Measurements from ENCODE around the gene NUDT3.

NUDT3 gene

DNA sequence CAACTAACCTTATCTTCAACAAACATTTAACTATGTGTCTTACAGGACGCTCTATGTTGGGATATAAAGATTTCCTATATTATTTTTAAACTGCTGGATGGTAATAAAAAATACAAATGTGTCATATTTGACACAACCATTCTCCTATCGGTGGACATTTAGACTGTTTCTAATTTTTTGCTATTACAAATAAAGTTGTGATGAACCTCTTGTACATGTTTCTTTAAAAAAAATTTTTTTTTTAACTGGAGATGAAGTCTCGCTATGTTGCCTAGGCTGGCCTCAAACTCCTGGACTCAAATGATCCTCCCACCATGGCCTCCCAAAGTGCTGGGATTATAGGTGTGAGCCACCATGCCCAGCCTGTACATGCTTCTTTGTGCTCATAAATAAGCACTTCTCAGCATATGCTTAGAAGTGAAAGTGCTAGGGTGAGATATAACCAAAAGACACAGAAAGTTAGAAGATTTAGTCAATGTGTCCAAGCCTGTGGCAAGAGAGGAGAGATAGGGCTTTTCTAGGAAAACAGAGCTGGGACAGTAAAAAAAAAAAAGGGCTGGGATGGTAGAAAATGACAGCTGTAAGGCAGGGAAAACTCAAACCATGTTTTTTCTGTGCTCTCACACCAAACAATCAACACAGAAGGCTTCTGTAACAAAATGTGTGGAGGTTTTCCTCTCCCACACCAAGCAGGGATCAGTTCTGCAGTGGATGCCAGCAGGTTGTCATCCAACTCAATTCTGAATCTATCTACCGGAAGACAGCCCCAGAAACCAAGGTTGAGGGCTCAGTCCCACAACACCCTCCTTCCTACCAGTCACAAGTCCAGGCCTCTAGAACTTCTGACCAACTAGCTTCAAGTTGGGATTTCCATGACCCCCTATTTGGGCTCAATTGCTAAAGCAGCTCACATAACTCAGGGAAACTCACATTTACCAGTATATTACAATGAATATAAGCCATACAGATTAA lies 73.7 kb downstream of the NUDT3 start:
- Mint-ChIP-seq H3K4me3 (no peak overlapping the region), H3K4me1 (peaks cover 52% of the 10 kb centered on the region), H3K27me3 (no peaks in the 10 kb centered on the region), H3K36me3 (ENCODE audit: low read depth) (peaks cover 7% of the 10 kb centered on the region), H3K27ac (peak overlapping the region; percentile 49), H3K9me3 (no peaks in the 10 kb centered on the region)
- ATAC-seq (no peak), DNase-seq (no peak)

DNA sequence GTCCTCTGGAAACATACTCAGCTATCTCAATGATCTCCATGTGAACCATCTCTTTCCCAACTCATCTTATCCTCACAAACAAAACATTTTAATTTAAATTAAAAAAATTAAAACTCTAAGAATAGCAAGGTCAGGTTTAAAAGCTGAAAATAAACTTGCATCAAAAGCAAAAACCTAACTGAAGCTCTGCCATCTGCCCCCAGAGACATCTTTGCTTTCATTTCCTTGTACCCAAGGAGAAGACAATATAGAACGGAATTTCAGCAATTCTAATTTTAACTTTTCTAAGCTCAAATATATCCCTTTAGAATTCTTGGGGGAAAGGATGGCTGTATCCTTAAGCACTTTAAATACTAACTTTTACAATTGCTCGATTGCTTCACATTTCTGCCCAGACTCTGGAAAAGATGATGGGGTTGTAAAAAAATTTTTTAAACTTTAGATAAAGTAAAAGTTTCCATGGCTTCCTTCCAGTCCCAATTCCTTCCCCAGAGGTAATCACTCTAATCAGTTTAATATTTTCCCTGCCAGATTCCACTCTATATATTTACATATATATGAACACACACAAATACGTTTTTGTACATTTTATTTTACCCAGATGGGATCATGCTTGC lies 74.5 kb downstream of the NUDT3 start:
- DNase-seq (no peak), ATAC-seq (no peak)
- Mint-ChIP-seq H3K27me3 (no peaks in the 10 kb centered on the region), H3K36me3 (ENCODE audit: low read depth) (peaks cover 6% of the 10 kb centered on the region), H3K9me3 (no peaks in the 10 kb centered on the region), H3K4me3 (no peak overlapping the region), H3K27ac (peak overlapping the region; percentile 49), H3K4me1 (peaks cover 52% of the 10 kb centered on the region)

DNA sequence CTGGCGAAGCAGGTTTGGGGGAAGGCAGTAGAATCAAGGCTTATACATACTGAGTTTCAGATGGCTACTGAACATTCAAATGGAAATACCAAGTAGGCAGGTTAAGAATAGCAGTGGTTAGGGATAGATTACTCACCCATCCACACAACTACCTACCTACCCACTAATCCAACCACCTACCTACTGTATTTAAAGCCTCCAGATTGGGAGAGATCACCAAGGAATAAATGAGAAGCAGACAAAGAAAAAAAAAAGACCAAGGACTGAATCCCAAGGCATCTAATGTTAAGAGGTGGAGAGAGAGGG lies 75.3 kb downstream of the NUDT3 start:
- peak overlapping the region; percentile 37 for H3K27ac Mint-ChIP-seq
- no peak overlapping the region for H3K4me3 Mint-ChIP-seq
- DNase-seq = no peak
- H3K36me3 Mint-ChIP-seq (ENCODE audit: low read depth) = no peaks in the 10 kb centered on the region
- H3K27me3 Mint-ChIP-seq = no peaks in the 10 kb centered on the region
- peaks cover 52% of the 10 kb centered on the region for H3K4me1 Mint-ChIP-seq
- ATAC-seq = peak; percentile 79
- no peaks in the 10 kb centered on the region for H3K9me3 Mint-ChIP-seq

DNA sequence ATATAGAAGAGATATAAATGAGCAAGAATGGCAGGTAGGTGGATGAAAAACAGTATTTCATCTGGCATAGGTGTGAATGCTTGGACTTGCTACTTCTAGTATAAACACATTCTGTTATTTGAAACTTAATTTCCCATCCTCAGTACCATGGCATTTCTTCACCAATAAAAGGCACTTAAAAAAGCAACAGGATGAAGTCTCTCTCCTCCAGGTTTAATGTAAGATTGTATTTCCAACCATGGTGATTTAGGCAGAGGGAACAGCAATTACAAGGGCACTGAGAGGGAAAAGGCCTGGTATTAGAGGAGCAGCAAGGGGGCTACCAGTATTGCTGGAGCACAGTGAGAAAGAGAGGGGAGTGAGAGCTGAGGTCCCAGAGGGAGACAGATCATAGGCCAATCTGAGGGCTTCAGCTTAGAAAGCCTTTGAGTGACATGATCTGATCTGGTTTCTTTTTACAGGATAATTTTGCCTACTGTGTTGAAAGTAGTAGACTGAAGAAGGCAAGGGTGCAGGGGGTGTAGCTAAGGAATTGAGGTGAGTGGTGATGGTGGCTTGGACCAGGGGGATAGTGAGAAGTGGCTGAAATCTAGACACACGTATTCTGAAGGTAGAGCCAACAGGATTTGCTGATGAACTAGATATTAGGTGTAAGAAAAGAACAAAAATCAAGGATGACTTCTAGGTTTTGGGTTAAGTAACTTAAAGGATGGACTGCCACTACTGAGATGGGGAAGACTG lies 75.9 kb downstream of the NUDT3 start:
- Mint-ChIP-seq H3K9me3 (no peaks in the 10 kb centered on the region), H3K4me1 (peaks cover 52% of the 10 kb centered on the region), H3K27ac (peak overlapping the region; percentile 37), H3K4me3 (peak overlapping the region; percentile 0), H3K27me3 (no peaks in the 10 kb centered on the region), H3K36me3 (ENCODE audit: low read depth) (peaks cover 2% of the 10 kb centered on the region)
- ATAC-seq = no peak
- no peak for DNase-seq

DNA sequence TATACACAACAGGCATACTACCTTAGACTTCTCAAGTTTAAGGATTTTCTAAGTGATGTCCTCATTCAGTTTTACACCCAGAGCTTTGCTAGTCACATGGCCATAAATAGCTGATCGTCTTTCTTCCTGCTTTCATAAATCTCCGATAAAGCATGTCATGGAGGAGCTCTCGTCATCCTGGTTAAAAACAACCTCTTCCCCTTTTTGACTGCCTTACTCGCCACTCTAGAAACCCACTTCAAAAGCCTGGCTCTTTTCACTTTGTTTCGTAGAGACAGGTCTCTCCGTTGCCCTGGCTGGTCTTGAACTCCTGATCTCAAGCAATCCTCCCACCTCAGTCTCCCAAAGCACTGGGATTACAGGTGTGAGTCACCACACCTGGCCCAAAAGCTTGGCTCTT lies 76.7 kb downstream of the NUDT3 start:
- Mint-ChIP-seq H3K4me1 (peaks cover 57% of the 10 kb centered on the region), H3K4me3 (peak overlapping the region; percentile 35)
- ATAC-seq = peak; percentile 48

DNA sequence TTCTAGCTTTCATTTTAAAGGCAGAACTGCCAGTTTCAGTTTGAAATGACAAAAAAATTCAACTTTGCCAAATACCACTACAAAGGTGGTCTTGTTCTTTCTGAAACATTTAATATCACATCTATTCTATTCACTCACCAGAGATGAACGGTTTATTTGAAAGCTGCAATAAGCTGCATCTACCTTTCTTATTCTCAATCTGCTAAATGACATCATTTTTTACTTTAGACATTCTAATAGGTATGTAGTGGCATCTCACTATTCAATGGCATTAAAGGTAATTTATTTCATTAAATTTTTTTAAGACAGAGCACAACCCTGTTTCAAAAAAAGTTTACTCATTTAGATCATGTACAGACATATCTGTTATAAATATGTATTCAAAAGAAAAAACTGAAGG lies 77.2 kb downstream of the NUDT3 start:
- ATAC-seq (no peak), DNase-seq (no peak)
- H3K9me3 Mint-ChIP-seq = no peaks in the 10 kb centered on the region
- H3K36me3 Mint-ChIP-seq (ENCODE audit: low read depth) = peaks cover 5% of the 10 kb centered on the region
- no peak overlapping the region for H3K27ac Mint-ChIP-seq
- H3K4me3 Mint-ChIP-seq = no peak overlapping the region
- H3K4me1 Mint-ChIP-seq = peaks cover 60% of the 10 kb centered on the region
- no peaks in the 10 kb centered on the region for H3K27me3 Mint-ChIP-seq

More for the DNA sequence above, 76.7 kb downstream of the NUDT3 start:
- no peaks in the 10 kb centered on the region for H3K9me3 Mint-ChIP-seq
- peaks cover 5% of the 10 kb centered on the region for H3K36me3 Mint-ChIP-seq (ENCODE audit: low read depth)
- no peak for DNase-seq
- H3K27ac Mint-ChIP-seq = peak overlapping the region; percentile 68
- H3K27me3 Mint-ChIP-seq = no peaks in the 10 kb centered on the region

DNA sequence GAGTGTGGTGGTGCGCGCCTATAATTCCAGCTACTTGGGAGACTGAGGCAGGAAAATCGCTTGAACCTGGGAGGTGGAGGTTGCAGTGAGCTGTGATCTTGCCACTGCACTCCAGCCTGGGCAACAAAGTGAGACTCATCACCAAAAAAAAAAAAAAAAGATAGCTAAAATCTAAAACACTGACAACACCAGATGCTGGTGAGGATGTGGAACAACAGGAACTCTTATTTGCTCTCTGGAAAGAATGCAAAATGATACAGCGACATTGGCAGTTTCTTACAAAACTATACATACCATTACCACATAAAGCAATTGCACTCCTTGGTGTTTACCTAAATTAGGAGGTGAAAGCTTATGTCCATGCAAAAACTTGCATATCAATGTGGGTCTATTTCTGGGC lies 80.2 kb downstream of the NUDT3 start:
- no peak for ATAC-seq
- peaks cover 37% of the 10 kb centered on the region for H3K4me1 Mint-ChIP-seq
- H3K4me3 Mint-ChIP-seq = no peak overlapping the region
- H3K9me3 Mint-ChIP-seq = no peaks in the 10 kb centered on the region
- peaks cover 5% of the 10 kb centered on the region for H3K36me3 Mint-ChIP-seq (ENCODE audit: low read depth)
- H3K27ac Mint-ChIP-seq = no peak overlapping the region
- no peaks in the 10 kb centered on the region for H3K27me3 Mint-ChIP-seq
- no peak for DNase-seq

DNA sequence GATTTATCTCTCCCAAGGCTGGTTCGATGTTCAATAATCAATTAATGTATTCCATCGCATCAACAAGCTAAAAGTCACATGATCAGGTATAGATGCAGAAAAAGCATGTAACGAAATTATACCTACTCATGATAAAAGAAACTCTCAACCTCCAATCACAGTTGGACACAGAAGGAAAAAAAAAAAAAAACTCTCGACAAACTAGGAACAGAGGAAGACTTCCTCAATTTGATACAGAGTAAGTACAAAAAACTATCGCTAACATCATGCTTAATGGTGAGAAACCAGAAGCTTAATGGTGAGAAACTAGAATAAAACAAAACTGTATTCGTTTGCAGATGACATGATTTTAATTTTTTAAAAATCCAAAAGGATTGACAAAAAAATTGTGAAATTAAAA lies 81.7 kb downstream of the NUDT3 start:
- H3K36me3 Mint-ChIP-seq (ENCODE audit: low read depth) = peaks cover 5% of the 10 kb centered on the region
- DNase-seq = no peak
- no peaks in the 10 kb centered on the region for H3K9me3 Mint-ChIP-seq
- no peak overlapping the region for H3K27ac Mint-ChIP-seq
- no peaks in the 10 kb centered on the region for H3K27me3 Mint-ChIP-seq
- peaks cover 22% of the 10 kb centered on the region for H3K4me1 Mint-ChIP-seq
- no peak for ATAC-seq
- H3K4me3 Mint-ChIP-seq = no peak overlapping the region

DNA sequence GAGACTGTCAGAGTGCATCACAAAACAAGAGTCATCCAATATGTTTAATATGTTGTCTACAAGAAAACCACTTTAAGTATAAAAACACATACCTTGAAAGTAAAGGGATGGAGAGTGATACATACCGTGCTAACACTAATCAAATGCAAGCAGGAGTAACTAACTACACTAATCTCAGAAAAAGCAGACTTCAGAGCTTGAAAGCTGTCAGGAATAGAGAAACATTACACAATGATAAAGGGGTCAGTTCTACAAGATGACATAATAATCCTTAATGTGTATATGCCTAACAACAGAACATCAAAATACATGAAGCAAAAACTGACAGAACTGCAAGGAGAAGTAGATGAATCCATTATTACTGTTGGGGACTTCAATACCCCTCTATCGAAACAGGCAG lies 84.0 kb downstream of the NUDT3 start:
- Mint-ChIP-seq H3K27ac (no peak overlapping the region), H3K4me3 (no peak overlapping the region), H3K9me3 (no peaks in the 10 kb centered on the region), H3K4me1 (peaks cover 8% of the 10 kb centered on the region), H3K36me3 (ENCODE audit: low read depth) (peaks cover 5% of the 10 kb centered on the region), H3K27me3 (no peaks in the 10 kb centered on the region)
- ATAC-seq (no peak), DNase-seq (no peak)

DNA sequence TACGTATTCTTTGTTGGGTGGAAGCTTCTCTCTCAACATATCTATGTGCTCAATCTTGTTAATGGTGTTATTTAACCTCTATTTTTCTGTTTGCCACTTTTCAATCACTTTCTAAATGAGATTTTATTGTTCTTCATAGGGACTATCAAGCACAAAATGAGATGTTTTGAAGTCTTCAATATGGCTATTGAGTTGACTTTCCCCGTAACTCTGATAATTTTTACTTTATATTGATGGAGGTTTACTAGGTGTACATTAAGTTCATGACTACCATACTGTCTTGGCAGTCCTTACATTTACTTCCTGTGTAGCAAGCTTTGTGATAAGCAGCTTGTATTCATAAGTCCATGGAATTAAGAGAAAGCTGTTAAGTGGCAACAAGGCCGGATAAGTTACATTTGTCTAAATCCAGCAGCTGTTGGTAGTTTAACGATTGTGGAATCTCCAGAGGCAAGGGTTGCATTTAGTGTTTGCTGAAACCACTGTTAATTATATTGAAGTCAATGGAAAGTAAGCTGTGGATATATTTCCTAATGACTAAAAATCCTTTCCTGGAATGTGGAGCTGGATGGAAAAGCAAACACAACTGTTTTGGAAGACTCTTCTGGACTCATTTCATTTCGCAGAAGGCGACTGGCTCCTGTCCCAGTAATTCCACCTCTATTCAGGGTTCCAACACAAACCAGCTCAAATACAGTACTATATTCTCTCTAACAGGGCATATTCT lies 86.3 kb downstream of the NUDT3 start:
- no peaks in the 10 kb centered on the region for H3K36me3 Mint-ChIP-seq (ENCODE audit: low read depth)
- peaks cover 5% of the 10 kb centered on the region for H3K4me1 Mint-ChIP-seq

DNA sequence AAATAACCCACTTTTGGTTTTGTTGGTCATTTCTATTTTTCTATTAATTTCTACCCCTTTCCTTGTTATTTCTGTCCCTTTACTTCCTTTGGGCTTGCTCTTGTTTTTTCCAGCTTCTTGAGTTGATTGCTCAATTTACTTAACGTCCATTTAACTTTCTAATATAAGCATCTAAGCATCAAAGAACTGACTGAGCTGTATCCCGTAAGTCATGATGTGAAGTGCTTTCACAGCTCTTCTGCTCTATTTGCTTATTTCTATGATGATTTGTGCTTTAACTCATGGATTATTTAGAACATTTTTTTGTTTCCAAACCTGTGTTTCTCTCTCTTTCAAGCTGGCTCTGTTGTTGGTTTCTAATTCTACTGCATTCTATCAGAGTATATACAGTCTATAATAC lies 87.0 kb downstream of the NUDT3 start:
- Mint-ChIP-seq H3K27ac (no peak overlapping the region), H3K4me1 (peaks cover under 1% of the 10 kb centered on the region), H3K4me3 (no peak overlapping the region), H3K9me3 (no peaks in the 10 kb centered on the region), H3K27me3 (no peaks in the 10 kb centered on the region), H3K36me3 (ENCODE audit: low read depth) (no peaks in the 10 kb centered on the region)
- no peak for DNase-seq
- no peak for ATAC-seq

More for the DNA sequence above, 86.3 kb downstream of the NUDT3 start:
- Mint-ChIP-seq H3K9me3 (no peaks in the 10 kb centered on the region), H3K27me3 (no peaks in the 10 kb centered on the region), H3K27ac (no peak overlapping the region), H3K4me3 (no peak overlapping the region)
- DNase-seq (no peak), ATAC-seq (no peak)

DNA sequence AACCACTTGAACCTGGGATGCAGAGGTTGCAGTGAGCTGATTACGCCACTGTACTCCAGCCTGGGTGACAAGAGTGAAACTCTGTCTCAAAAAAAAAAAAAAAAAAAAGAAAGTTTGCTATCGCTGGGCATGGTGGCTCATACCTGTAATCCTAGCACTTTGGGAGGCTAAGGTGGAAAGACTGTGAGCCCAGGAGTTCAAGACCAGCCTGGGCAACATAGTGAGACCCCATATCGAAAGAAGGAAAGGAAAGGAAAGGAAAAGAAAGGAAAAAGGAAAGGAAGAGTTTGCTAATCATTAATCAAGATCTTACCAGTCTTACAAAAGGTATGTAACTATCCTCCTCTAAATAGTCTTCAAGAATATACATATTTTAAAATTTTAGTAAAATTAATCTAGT lies 88.3 kb downstream of the NUDT3 start:
- no peak for DNase-seq
- H3K27me3 Mint-ChIP-seq = no peaks in the 10 kb centered on the region
- H3K36me3 Mint-ChIP-seq (ENCODE audit: low read depth) = no peaks in the 10 kb centered on the region
- no peaks in the 10 kb centered on the region for H3K9me3 Mint-ChIP-seq
- ATAC-seq = no peak
- H3K4me3 Mint-ChIP-seq = no peak overlapping the region
- peaks cover 5% of the 10 kb centered on the region for H3K4me1 Mint-ChIP-seq
- no peak overlapping the region for H3K27ac Mint-ChIP-seq

DNA sequence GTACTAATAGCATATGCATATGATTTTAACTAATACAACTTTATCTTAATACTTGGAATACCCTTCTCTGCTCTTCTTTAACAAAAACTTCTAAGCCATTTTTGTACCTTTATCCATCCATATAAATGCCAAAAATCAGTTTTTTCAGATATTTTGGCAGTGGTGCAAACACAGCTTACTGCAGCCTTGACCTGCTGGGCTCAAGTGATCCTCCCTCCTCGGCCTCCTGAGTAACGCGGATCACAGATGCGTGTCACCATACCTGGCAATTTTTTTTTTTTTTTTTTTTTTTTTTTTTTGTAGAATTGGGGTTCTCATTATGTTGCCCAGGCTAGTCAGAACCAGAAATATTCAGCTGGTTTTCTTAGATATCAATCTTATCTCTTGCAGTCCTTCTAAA lies 89.5 kb downstream of the NUDT3 start:
- no peaks in the 10 kb centered on the region for H3K36me3 Mint-ChIP-seq (ENCODE audit: low read depth)
- ATAC-seq = no peak
- no peaks in the 10 kb centered on the region for H3K9me3 Mint-ChIP-seq
- no peak for DNase-seq
- H3K4me1 Mint-ChIP-seq = peaks cover 5% of the 10 kb centered on the region
- no peak overlapping the region for H3K27ac Mint-ChIP-seq
- H3K4me3 Mint-ChIP-seq = no peak overlapping the region
- no peaks in the 10 kb centered on the region for H3K27me3 Mint-ChIP-seq

DNA sequence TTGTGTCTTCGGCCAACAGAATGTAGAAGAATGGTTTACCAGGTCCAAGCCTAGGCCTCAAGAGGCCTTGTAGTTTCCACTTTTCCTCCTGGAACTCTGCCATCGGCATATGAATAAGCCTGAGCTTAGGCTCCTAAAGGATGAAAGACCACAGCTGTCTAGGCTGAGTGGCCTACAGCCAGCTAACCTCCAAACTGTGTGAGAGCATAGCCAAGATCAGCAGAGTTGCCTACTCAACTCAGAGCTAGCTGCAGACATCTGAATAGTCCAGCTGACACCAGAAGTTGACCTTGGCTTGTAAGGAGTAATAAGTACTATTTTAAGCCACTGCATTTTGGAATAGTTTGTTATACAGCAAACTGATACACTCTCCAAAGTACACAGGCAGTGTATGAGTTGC lies 91.1 kb downstream of the NUDT3 start:
- DNase-seq (no peak), ATAC-seq (no peak)
- Mint-ChIP-seq H3K27me3 (no peaks in the 10 kb centered on the region), H3K27ac (no peak overlapping the region), H3K4me1 (peaks cover 13% of the 10 kb centered on the region), H3K36me3 (ENCODE audit: low read depth) (no peaks in the 10 kb centered on the region), H3K4me3 (no peak overlapping the region), H3K9me3 (no peaks in the 10 kb centered on the region)
